GM23338 (cell line): ENCODE measurements around the gene ANO6.

Experiments used
- EZH2 ChIP-seq: fragments of 200-600 bp; sonication (generic); IDR thresholded peaks from one replicate; pipeline ENCODE4 v1.8.0; 2017; ENCODE audit warnings: antibody characterized with exemption, mild to moderate bottlenecking, low read depth; ENCODE audit not compliant: unreplicated experiment
- TF ChIP-seq, protein P1 (sequence below), 2 experiments: fragments of 200-600 bp in 1 of 2; sonication (generic) in 1 of 2; conservative IDR thresholded peaks; 2 replicates each; pipeline versions ENCODE4 v1.5.1 to v1.6.1; 2016 to 2017; ENCODE audit warnings: antibody characterized with exemption in 2 of 2, low read depth in 2 of 2, mild to moderate bottlenecking in 2 of 2, moderate library complexity in 1 of 2

DNA sequence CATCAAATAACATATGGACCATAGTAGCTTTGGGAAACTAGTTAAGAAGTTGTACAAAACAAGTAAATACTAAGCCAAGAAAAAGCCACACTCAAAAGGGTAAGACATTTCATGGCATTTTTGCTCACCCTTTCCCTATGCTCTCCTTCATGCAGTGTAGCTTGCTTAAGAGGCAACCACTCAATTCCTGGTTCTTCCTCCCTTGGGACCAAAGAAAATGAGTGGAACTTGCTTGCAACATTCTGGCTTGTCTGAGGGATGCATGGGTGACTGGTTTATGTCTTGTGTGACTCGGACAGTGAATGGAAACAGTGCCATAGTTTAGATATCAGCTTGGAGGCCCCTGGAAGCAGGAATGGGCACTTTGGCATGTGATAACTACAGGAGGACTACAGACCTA is 261.6 kb downstream of the ANO6 start:
- TF ChIP-seq EZH2: no peak
- TF ChIP-seq, protein P1, sequence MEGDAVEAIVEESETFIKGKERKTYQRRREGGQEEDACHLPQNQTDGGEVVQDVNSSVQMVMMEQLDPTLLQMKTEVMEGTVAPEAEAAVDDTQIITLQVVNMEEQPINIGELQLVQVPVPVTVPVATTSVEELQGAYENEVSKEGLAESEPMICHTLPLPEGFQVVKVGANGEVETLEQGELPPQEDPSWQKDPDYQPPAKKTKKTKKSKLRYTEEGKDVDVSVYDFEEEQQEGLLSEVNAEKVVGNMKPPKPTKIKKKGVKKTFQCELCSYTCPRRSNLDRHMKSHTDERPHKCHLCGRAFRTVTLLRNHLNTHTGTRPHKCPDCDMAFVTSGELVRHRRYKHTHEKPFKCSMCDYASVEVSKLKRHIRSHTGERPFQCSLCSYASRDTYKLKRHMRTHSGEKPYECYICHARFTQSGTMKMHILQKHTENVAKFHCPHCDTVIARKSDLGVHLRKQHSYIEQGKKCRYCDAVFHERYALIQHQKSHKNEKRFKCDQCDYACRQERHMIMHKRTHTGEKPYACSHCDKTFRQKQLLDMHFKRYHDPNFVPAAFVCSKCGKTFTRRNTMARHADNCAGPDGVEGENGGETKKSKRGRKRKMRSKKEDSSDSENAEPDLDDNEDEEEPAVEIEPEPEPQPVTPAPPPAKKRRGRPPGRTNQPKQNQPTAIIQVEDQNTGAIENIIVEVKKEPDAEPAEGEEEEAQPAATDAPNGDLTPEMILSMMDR (conservative IDR thresholded peaks at IDR 0.05; ENCODE audit: low read depth in 2 of 2): no peak
